Activated naive CD4-positive, alpha-beta T cell (primary cell): Measurements from ENCODE around the gene SULF2.
A peak's percentile ranks its signal among the peaks of the same experiment; 100 is the strongest.

ENCODE experiments used
- DNase-seq, 4 experiments: peaks; one replicate each; lab custom pipeline; 2025; lab: John Stamatoyannopoulos, UW

The SULF2 gene

GRCh38 chr20:47647994-47648393 lies 137.3 kb downstream of the SULF2 start:
- no peak for DNase-seq

GRCh38 chr20:47645632-47646031 lies 139.6 kb downstream of the SULF2 start:
- DNase-seq = no peak

- DNase-seq = no peak
These were observed 142.7 kb downstream of the SULF2 start for GRCh38 chr20:47642624-47643023.

- DNase-seq = no peak
These were observed 143.2 kb downstream of the SULF2 start for GRCh38 chr20:47642118-47642517.

- no peak for DNase-seq
These were observed 146.4 kb downstream of the SULF2 start for GRCh38 chr20:47638851-47639250.

- no peak for DNase-seq
These were observed 150.0 kb downstream of the SULF2 start for GRCh38 chr20:47635256-47635655.

GRCh38 chr20:47631078-47631477 lies 154.2 kb downstream of the SULF2 start:
- no peak for DNase-seq

GRCh38 chr20:47629907-47630306 lies 155.4 kb downstream of the SULF2 start:
- no peak for DNase-seq

GRCh38 chr20:47627540-47627939 lies 157.7 kb downstream of the SULF2 start:
- DNase-seq = no peak

GRCh38 chr20:47623206-47623605 lies 162.1 kb downstream of the SULF2 start:
- no peak for DNase-seq

GRCh38 chr20:47622118-47622665 lies 163.1 kb downstream of the SULF2 start:
- no peak for DNase-seq

GRCh38 chr20:47620808-47621805 lies 164.2 kb downstream of the SULF2 start:
- no peak for DNase-seq

- no peak for DNase-seq
These were observed 166.8 kb downstream of the SULF2 start for GRCh38 chr20:47618479-47618878.

GRCh38 chr20:47614703-47615309 lies 170.5 kb downstream of the SULF2 start:
- DNase-seq = no peak

- no peak for DNase-seq
These were observed 172.6 kb downstream of the SULF2 start for GRCh38 chr20:47612670-47613069.

- no peak for DNase-seq
These were observed 173.5 kb downstream of the SULF2 start for GRCh38 chr20:47611785-47612184.

GRCh38 chr20:47610945-47611250 lies 174.4 kb downstream of the SULF2 start:
- no peak for DNase-seq

- DNase-seq = peak in 1 of 4 experiments; percentile 6
These were observed 174.9 kb downstream of the SULF2 start for GRCh38 chr20:47610247-47610944.

- DNase-seq = no peak
These were observed 176.3 kb downstream of the SULF2 start for GRCh38 chr20:47609001-47609400.
